OCI-LY3 (cell line): ENCODE data around the gene CUX1.
"Not testable (repeated sequence)": the region's sequence is repeated elsewhere in the genome, so short reads cannot be mapped to it uniquely, and the experiment has no call there.

Source experiments
- H2AFZ ChIP-seq: fragments of 200-600, 300-600 bp; shearing (Covaris generic); 2 replicates; pipeline ENCODE4 v1.6.0; 2014; ENCODE audit warnings: antibody characterized with exemption, low read depth, low read length
- H3K27ac ChIP-seq: fragments of 200-600, 300-600 bp; sonication (generic); 2 replicates; pipeline ENCODE4 v1.5.1; 2014; ENCODE audit warnings: mild to moderate bottlenecking, low read length, moderate library complexity, mixed read lengths
- H3K27me3 ChIP-seq: fragments of 200-600, 300-600 bp; sonication (generic); 2 replicates; pipeline ENCODE4 v1.6.1; 2014; ENCODE audit warnings: low read depth, low read length, mixed read lengths
- H3K36me3 ChIP-seq: fragments of 200-600, 300-600 bp; sonication (generic); replicated peaks from 2 replicates; pipeline ENCODE3; 2014; ENCODE audit warnings: low read depth, low read length, mixed read lengths
- H3K4me1 ChIP-seq: fragments of 300-600, 200-600 bp; sonication (generic); 2 replicates; pipeline ENCODE4 v1.6.1; 2014; ENCODE audit warnings: low read length, mixed read lengths
- H3K4me2 ChIP-seq: fragments of 200-600, 300-600 bp; sonication (generic); 2 replicates; pipeline ENCODE4 v1.6.1; 2014; ENCODE audit warnings: low read length, mixed read lengths
- H3K4me3 ChIP-seq: fragments of 300-600, 200-600 bp; sonication (generic); 2 replicates; pipeline ENCODE4 v1.5.1; 2014; ENCODE audit warnings: antibody characterized with exemption, mild to moderate bottlenecking, low read length, moderate library complexity
- H3K79me2 ChIP-seq: fragments of 300-600, 200-600 bp; shearing (Covaris generic); 2 replicates; pipeline ENCODE4 v1.6.1; 2014; ENCODE audit warnings: mild to moderate bottlenecking, low read length, mixed read lengths
- H3K9ac ChIP-seq: fragments of 300-600, 200-600 bp; shearing (Covaris generic); 2 replicates; pipeline ENCODE4 v1.6.0; 2014; ENCODE audit warnings: mild to moderate bottlenecking, low read length, moderate library complexity
- H3K9me3 ChIP-seq: fragments of 200-600, 300-600 bp; shearing (Covaris generic); 2 replicates; pipeline ENCODE4 v1.6.1; 2014; ENCODE audit warnings: low read length, mixed read lengths; ENCODE audit not compliant: insufficient read depth
- H4K20me1 ChIP-seq: fragments of 200-600, 300-600 bp; sonication (generic); 2 replicates; pipeline ENCODE4 v1.6.1; 2016; ENCODE audit warnings: low read length, mixed read lengths; ENCODE audit not compliant: insufficient read depth
- CTCF ChIP-seq: fragments of 200-600, 300-600 bp; sonication (generic); IDR thresholded peaks from 2 replicates; pipeline ENCODE4 v1.5.1; 2014; ENCODE audit warnings: antibody characterized with exemption, low read length, low read depth
- EZH2phosphoT487 ChIP-seq: fragments of 200-600 bp; shearing (Covaris generic); IDR thresholded peaks from 2 replicates; pipeline ENCODE4 v1.6.1; 2018; ENCODE audit warnings: antibody characterized with exemption, mixed run types, low read depth

Gene CUX1

GRCh38 chr7:102178410-102178809 lies 361.0 kb downstream of the CUX1 start:
- Histone ChIP-seq H3K79me2 (no peaks in the 10 kb centered on the region), H3K4me2 (no peak overlapping the region), H3K27ac (no peak overlapping the region), H3K9me3 (no peaks in the 10 kb centered on the region), H3K4me3 (no peak overlapping the region), H4K20me1 (no peaks in the 10 kb centered on the region), H3K9ac (no peak overlapping the region), H2AFZ (no peak overlapping the region), H3K36me3 (peaks cover 11% of the 10 kb centered on the region), H3K27me3 (no peaks in the 10 kb centered on the region), H3K4me1 (peaks cover 17% of the 10 kb centered on the region)
- TF ChIP-seq EZH2phosphoT487 (no peak), CTCF (no peak)

- no peaks in the 10 kb centered on the region for H4K20me1 ChIP-seq
- H3K4me1 ChIP-seq: peaks cover 11% of the 10 kb centered on the region
- H3K79me2 ChIP-seq: no peaks in the 10 kb centered on the region
- peaks cover 24% of the 10 kb centered on the region for H3K36me3 ChIP-seq
- H3K9me3 ChIP-seq: no peaks in the 10 kb centered on the region
- H3K9ac ChIP-seq: no peak overlapping the region
- TF ChIP-seq CTCF: no peak
- TF ChIP-seq EZH2phosphoT487: no peak
- no peak overlapping the region for H3K27ac ChIP-seq
- no peak overlapping the region for H3K4me3 ChIP-seq
- no peak overlapping the region for H2AFZ ChIP-seq
- H3K27me3 ChIP-seq: no peaks in the 10 kb centered on the region
- no peak overlapping the region for H3K4me2 ChIP-seq
Observed at GRCh38 chr7:102180727-102181126, 363.3 kb downstream of the CUX1 start.

- Histone ChIP-seq H4K20me1 (no peaks in the 10 kb centered on the region), H3K4me2 (no peak overlapping the region), H3K9me3 (no peaks in the 10 kb centered on the region), H3K9ac (no peak overlapping the region), H3K79me2 (no peaks in the 10 kb centered on the region), H2AFZ (no peak overlapping the region), H3K4me3 (no peak overlapping the region), H3K27ac (no peak overlapping the region), H3K36me3 (peaks cover 24% of the 10 kb centered on the region), H3K4me1 (peaks cover 3% of the 10 kb centered on the region), H3K27me3 (no peaks in the 10 kb centered on the region)
- no peak for TF ChIP-seq EZH2phosphoT487
- no peak for TF ChIP-seq CTCF
Observed at GRCh38 chr7:102181517-102181916, 364.1 kb downstream of the CUX1 start.

- Histone ChIP-seq H3K9ac (no peak overlapping the region), H3K27me3 (no peaks in the 10 kb centered on the region), H3K9me3 (no peaks in the 10 kb centered on the region), H3K4me1 (no peaks in the 10 kb centered on the region), H3K79me2 (no peaks in the 10 kb centered on the region), H3K4me3 (no peak overlapping the region), H2AFZ (no peak overlapping the region), H3K36me3 (peaks cover 24% of the 10 kb centered on the region), H4K20me1 (no peaks in the 10 kb centered on the region), H3K27ac (no peak overlapping the region), H3K4me2 (no peak overlapping the region)
- TF ChIP-seq EZH2phosphoT487 (no peak), CTCF (no peak)
Observed at GRCh38 chr7:102182016-102182415, 364.6 kb downstream of the CUX1 start.

- H2AFZ ChIP-seq, H3K4me1 ChIP-seq, H3K4me2 ChIP-seq, H4K20me1 ChIP-seq, H3K4me3 ChIP-seq, H3K79me2 ChIP-seq, H3K27ac ChIP-seq, H3K27me3 ChIP-seq, H3K9me3 ChIP-seq, H3K9ac ChIP-seq: not testable (repeated sequence)
- H3K36me3 ChIP-seq: peaks cover 21% of the 10 kb centered on the region
Observed at GRCh38 chr7:102183848-102184247, 366.4 kb downstream of the CUX1 start.
